Measurements from ENCODE around the gene ZNF396. TPM values are rescaled to one million over a fixed set of nuclear protein-coding genes. Genes with fewer than 3 reads are reported as not detected.

ZNF396 gene
- total RNA-seq, 2 experiments from 2014 or later, result 0.92 to 0.99 TPM

GRCh38 chr18:35362531-35362930 is 14.6 kb downstream of the ZNF396 start:
- Mint-ChIP-seq H3K27me3 (no peaks in the 10 kb centered on the region), H3K27ac (no peak overlapping the region), H3K9me3 (no peaks in the 10 kb centered on the region), H3K4me3 (no peak overlapping the region), H3K36me3 (no peaks in the 10 kb centered on the region), H3K4me1 (no peaks in the 10 kb centered on the region)
- no peak for DNase-seq

GRCh38 chr18:35361570-35362321 is 15.4 kb downstream of the ZNF396 start:
- Mint-ChIP-seq H3K27ac (no peak overlapping the region), H3K27me3 (no peaks in the 10 kb centered on the region), H3K4me3 (no peak overlapping the region), H3K36me3 (no peaks in the 10 kb centered on the region), H3K4me1 (no peaks in the 10 kb centered on the region), H3K9me3 (no peaks in the 10 kb centered on the region)
- DNase-seq, result no peak

- H3K27me3 Mint-ChIP-seq, result no peaks in the 10 kb centered on the region
- peaks cover 3% of the 10 kb centered on the region for H3K36me3 Mint-ChIP-seq
- peaks cover 10% of the 10 kb centered on the region for H3K9me3 Mint-ChIP-seq
- no peak overlapping the region for H3K27ac Mint-ChIP-seq
- DNase-seq, result peak; percentile 45
- H3K4me1 Mint-ChIP-seq, result peaks cover 4% of the 10 kb centered on the region
- H3K4me3 Mint-ChIP-seq, result no peak overlapping the region
These were observed 22.0 kb downstream of the ZNF396 start for GRCh38 chr18:35355140-35355618.

GRCh38 chr18:35352778-35353177 is 24.4 kb downstream of the ZNF396 start:
- no peaks in the 10 kb centered on the region for H3K27me3 Mint-ChIP-seq
- no peak overlapping the region for H3K4me3 Mint-ChIP-seq
- peaks cover 3% of the 10 kb centered on the region for H3K36me3 Mint-ChIP-seq
- peaks cover 10% of the 10 kb centered on the region for H3K9me3 Mint-ChIP-seq
- no peak for DNase-seq
- peaks cover 4% of the 10 kb centered on the region for H3K4me1 Mint-ChIP-seq
- H3K27ac Mint-ChIP-seq, result no peak overlapping the region

GRCh38 chr18:35352283-35352682 is 24.9 kb downstream of the ZNF396 start:
- Mint-ChIP-seq H3K4me3 (no peak overlapping the region), H3K4me1 (peaks cover 4% of the 10 kb centered on the region), H3K27ac (no peak overlapping the region), H3K9me3 (peaks cover 10% of the 10 kb centered on the region), H3K27me3 (no peaks in the 10 kb centered on the region), H3K36me3 (peaks cover 3% of the 10 kb centered on the region)
- DNase-seq, result no peak

GRCh38 chr18:35348001-35348400 is 29.1 kb downstream of the ZNF396 start:
- H3K36me3 Mint-ChIP-seq, result peaks cover 10% of the 10 kb centered on the region
- H3K27ac Mint-ChIP-seq, result no peak overlapping the region
- peaks cover 14% of the 10 kb centered on the region for H3K4me1 Mint-ChIP-seq
- H3K9me3 Mint-ChIP-seq, result peaks cover 10% of the 10 kb centered on the region
- DNase-seq, result no peak
- no peaks in the 10 kb centered on the region for H3K27me3 Mint-ChIP-seq
- no peak overlapping the region for H3K4me3 Mint-ChIP-seq

- Mint-ChIP-seq H3K4me1 (peaks cover 21% of the 10 kb centered on the region), H3K4me3 (no peak overlapping the region), H3K36me3 (peaks cover 11% of the 10 kb centered on the region), H3K27ac (no peak overlapping the region), H3K9me3 (no peaks in the 10 kb centered on the region), H3K27me3 (no peaks in the 10 kb centered on the region)
- no peak for DNase-seq
These were observed 31.2 kb downstream of the ZNF396 start for GRCh38 chr18:35345950-35346349.

- Mint-ChIP-seq H3K4me1 (peaks cover 24% of the 10 kb centered on the region), H3K4me3 (no peak overlapping the region), H3K9me3 (no peaks in the 10 kb centered on the region), H3K36me3 (peaks cover 12% of the 10 kb centered on the region), H3K27me3 (no peaks in the 10 kb centered on the region), H3K27ac (peak overlapping the region; percentile 91)
- DNase-seq, result no peak
These were observed 31.6 kb downstream of the ZNF396 start for GRCh38 chr18:35345460-35345921.

GRCh38 chr18:35344736-35345459 is 32.2 kb downstream of the ZNF396 start:
- no peaks in the 10 kb centered on the region for H3K27me3 Mint-ChIP-seq
- peak overlapping the region; percentile 96 for H3K4me3 Mint-ChIP-seq
- H3K4me1 Mint-ChIP-seq, result peaks cover 29% of the 10 kb centered on the region
- no peak for DNase-seq
- peaks cover 17% of the 10 kb centered on the region for H3K36me3 Mint-ChIP-seq
- no peaks in the 10 kb centered on the region for H3K9me3 Mint-ChIP-seq
- peak overlapping the region; percentile 91 for H3K27ac Mint-ChIP-seq

GRCh38 chr18:35343936-35344735 is 33.0 kb downstream of the ZNF396 start, which contains the start of gene ZNF24:
Gene ZNF24, minus strand, starts transcription at chr18:35344420. Its CDS starts 3,770 bp downstream, at chr18:35340650.
- H3K27me3 Mint-ChIP-seq, result no peaks in the 10 kb centered on the region
- peaks cover 37% of the 10 kb centered on the region for H3K4me1 Mint-ChIP-seq
- H3K36me3 Mint-ChIP-seq, result peaks cover 24% of the 10 kb centered on the region
- peak within 1 kb of the TSS; percentile 96 for H3K4me3 Mint-ChIP-seq
- peak; percentile 92 for DNase-seq
- no peaks in the 10 kb centered on the region for H3K9me3 Mint-ChIP-seq
- peak within 1 kb of the TSS; percentile 91 for H3K27ac Mint-ChIP-seq

GRCh38 chr18:35343488-35343935 is 33.6 kb downstream of the ZNF396 start:
- H3K27ac Mint-ChIP-seq, result peak overlapping the region; percentile 91
- peaks cover 43% of the 10 kb centered on the region for H3K4me1 Mint-ChIP-seq
- H3K9me3 Mint-ChIP-seq, result no peaks in the 10 kb centered on the region
- no peaks in the 10 kb centered on the region for H3K27me3 Mint-ChIP-seq
- peaks cover 29% of the 10 kb centered on the region for H3K36me3 Mint-ChIP-seq
- peak overlapping the region; percentile 96 for H3K4me3 Mint-ChIP-seq
- DNase-seq, result no peak

GRCh38 chr18:35337286-35337685 is 39.9 kb downstream of the ZNF396 start:
- Mint-ChIP-seq H3K4me3 (no peak overlapping the region), H3K4me1 (peaks cover 53% of the 10 kb centered on the region), H3K9me3 (peaks cover 2% of the 10 kb centered on the region), H3K27me3 (no peaks in the 10 kb centered on the region), H3K36me3 (peaks cover 63% of the 10 kb centered on the region), H3K27ac (no peak overlapping the region)
- DNase-seq, result no peak

GRCh38 chr18:35335866-35336265 is 41.3 kb downstream of the ZNF396 start:
- Mint-ChIP-seq H3K9me3 (peaks cover 2% of the 10 kb centered on the region), H3K4me1 (peaks cover 46% of the 10 kb centered on the region), H3K4me3 (no peak overlapping the region), H3K27ac (no peak overlapping the region), H3K27me3 (no peaks in the 10 kb centered on the region), H3K36me3 (peaks cover 63% of the 10 kb centered on the region)
- DNase-seq, result no peak

- DNase-seq, result no peak
- Mint-ChIP-seq H3K27ac (peak overlapping the region; percentile 64), H3K36me3 (peaks cover 56% of the 10 kb centered on the region), H3K4me3 (no peak overlapping the region), H3K4me1 (peaks cover 39% of the 10 kb centered on the region), H3K9me3 (peaks cover 2% of the 10 kb centered on the region), H3K27me3 (no peaks in the 10 kb centered on the region)
These were observed 42.3 kb downstream of the ZNF396 start for GRCh38 chr18:35334821-35335220.

GRCh38 chr18:35334212-35334611 is 42.9 kb downstream of the ZNF396 start:
- H3K27me3 Mint-ChIP-seq, result no peaks in the 10 kb centered on the region
- peaks cover 2% of the 10 kb centered on the region for H3K9me3 Mint-ChIP-seq
- H3K27ac Mint-ChIP-seq, result no peak overlapping the region
- DNase-seq, result no peak
- H3K36me3 Mint-ChIP-seq, result peaks cover 50% of the 10 kb centered on the region
- peaks cover 33% of the 10 kb centered on the region for H3K4me1 Mint-ChIP-seq
- H3K4me3 Mint-ChIP-seq, result no peak overlapping the region

Data from activated naive CD8-positive, alpha-beta T cell treated with anti-CD3 and anti-CD28 coated beads for 36 hours (primary cell).